Measurements from ENCODE around the gene FAM168B.

The FAM168B gene

GRCh38 chr2:131022731-131023130 is 70.5 kb downstream of the FAM168B start:
- peak; percentile 25 for DNase-seq

DNA sequence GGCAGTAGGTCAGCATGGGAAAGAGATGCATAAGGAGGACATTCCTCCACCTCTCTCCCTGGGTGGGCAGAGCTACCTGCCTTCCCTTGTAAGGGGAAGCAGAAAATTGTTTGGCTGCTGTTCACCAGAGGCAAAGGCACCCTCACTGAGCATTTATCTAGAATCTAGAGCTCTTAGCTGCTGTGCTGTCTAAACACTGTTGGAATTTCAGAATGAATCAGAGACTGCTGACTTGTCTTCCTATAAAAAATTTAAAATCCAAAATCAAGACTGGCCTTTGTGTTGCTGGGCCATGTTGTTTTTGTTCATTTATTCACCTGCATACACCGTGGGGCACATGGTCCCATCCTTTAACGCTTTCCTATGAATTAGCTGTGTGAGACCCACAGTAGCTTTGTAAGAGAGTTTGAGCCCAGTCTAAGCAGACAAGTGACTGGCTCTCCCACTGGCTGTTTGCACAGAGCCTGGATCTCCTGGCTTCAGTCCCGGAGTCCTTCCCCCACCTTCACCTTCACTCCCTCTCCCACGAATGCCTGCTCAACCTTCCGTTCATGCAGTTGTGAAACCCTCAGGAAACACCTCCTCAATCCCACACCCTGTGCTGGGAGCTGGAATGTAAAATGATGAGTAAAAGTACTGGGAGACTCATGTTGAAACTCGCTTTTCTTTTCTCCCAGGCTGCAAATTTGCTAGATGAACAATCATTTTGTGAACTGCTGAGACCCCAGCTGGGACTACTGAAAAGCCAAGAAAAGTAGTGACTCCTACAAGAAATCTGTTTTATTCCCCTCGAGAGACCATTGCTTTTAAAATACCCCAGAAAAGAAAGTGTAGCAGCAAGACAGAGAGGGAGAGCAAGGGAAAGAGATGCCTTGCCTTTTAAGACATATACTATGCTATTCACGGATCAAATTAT is 76.2 kb downstream of the FAM168B start:
- DNase-seq = peak; percentile 22

- DNase-seq = no peak
Measured at GRCh38 chr2:131015764-131016163, 77.5 kb downstream of the FAM168B start.

GRCh38 chr2:131014141-131014540 is 79.1 kb downstream of the FAM168B start:
- no peak for DNase-seq

DNA sequence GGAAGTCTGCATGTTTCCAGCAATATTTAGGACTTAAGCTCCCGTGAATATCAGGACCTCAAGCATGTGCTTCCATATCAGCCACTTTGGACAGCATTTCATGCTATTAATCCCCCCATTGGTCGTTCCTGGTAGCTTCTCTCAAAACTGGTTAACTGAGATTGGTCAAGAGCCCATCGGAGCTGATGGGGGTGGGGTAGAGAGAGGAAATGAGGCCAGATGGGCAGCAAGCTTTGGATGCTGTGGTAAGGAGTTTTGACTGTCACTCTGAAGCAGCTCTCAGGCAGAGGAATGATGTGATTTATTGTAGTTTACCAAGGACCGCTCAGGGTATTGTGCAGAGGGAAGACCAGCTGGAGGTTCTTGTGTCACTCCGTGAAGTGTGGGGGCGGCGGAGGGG is 81.8 kb downstream of the FAM168B start:
- DNase-seq = no peak

GRCh38 chr2:131010566-131010965 is 82.7 kb downstream of the FAM168B start:
- no peak for DNase-seq

- DNase-seq = no peak
Measured at GRCh38 chr2:131009713-131010475, 83.4 kb downstream of the FAM168B start.

GRCh38 chr2:131008967-131009366 is 84.3 kb downstream of the FAM168B start:
- DNase-seq = no peak

- DNase-seq = no peak
Measured at GRCh38 chr2:131006561-131006960, 86.7 kb downstream of the FAM168B start.

DNA sequence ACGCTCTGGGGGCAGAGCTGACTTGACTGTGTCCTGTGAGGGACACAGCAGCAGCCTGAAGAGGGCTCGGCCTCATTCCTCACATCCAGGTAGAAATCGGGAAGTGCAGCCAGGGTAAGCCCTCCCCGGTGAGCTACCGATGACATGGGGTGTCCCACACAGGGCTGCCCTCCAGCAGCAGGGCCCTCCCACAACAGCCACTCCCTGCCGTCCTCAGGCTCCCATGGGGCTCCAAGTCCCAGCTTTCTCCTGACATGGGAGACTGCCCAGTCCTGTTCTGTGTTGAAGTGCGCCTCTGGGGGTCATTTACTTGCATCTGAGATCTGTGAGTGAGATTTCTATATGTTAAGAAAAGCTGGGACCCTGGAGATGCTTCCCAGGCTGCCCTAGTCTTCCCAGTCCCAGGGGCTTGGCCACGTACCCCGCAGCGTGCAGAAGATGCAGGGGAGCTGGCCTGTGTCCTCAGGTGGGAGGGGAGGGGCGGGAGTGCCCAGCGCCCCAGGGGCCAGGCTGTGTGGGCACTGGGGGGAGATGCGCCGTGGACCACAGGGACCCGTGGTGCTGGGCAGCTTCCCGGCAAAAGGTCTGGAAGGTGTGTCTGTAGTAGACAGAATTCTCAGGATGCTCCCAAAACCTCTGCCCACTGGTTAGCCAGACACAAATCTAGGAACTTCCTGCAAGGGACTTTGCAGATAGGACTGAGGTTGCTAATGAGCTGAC is 87.9 kb downstream of the FAM168B start:
- no peak for DNase-seq

DNA sequence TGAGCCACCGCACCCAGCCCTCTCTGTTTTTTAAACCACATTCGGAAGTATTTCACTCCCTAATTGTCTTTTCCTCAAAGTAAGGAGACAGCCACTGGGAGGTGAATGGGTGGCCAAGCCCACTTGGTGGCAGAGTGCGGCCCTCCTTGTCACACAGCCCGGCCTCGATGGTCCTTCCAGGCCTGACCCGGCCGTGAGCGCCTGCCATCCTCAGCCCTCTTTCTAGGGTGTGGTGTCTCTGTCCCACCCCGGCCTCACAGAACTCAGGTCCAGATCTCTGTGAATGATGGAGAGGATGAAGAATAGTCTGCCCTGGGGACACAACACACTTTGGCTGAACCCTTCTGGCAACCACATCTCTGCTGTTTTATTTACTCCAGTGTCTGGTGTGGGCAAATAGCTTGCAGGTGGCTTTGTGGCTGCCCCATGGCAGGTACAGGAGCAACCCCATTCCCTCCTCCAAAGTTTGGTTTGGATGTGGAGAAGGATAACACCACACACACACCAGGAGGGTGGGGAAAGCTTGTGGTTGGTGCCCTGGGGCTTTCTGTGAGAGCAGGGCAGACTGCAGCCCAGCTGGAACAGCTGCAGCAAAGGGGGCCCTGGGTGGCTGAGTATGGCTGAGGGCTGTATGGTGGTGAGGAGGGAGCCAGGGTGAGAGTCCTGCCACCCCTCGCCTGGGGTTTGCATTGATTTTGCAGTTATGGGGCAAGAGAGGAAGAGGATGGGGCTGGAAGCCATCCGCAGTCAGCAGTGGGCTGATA is 88.6 kb downstream of the FAM168B start:
- no peak for DNase-seq

GRCh38 chr2:130998561-130998960 is 94.7 kb downstream of the FAM168B start:
- DNase-seq = no peak
